T-helper 22 cell (primary cell): ENCODE results near the gene SERPINA10.

Source experiments
- DNase-seq: peaks from one replicate; pipeline ENCODE4 v3.0.0-alpha.2; 2020; ENCODE audit warnings: low read depth

The SERPINA10 gene, protein sequence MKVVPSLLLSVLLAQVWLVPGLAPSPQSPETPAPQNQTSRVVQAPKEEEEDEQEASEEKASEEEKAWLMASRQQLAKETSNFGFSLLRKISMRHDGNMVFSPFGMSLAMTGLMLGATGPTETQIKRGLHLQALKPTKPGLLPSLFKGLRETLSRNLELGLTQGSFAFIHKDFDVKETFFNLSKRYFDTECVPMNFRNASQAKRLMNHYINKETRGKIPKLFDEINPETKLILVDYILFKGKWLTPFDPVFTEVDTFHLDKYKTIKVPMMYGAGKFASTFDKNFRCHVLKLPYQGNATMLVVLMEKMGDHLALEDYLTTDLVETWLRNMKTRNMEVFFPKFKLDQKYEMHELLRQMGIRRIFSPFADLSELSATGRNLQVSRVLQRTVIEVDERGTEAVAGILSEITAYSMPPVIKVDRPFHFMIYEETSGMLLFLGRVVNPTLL

DNA sequence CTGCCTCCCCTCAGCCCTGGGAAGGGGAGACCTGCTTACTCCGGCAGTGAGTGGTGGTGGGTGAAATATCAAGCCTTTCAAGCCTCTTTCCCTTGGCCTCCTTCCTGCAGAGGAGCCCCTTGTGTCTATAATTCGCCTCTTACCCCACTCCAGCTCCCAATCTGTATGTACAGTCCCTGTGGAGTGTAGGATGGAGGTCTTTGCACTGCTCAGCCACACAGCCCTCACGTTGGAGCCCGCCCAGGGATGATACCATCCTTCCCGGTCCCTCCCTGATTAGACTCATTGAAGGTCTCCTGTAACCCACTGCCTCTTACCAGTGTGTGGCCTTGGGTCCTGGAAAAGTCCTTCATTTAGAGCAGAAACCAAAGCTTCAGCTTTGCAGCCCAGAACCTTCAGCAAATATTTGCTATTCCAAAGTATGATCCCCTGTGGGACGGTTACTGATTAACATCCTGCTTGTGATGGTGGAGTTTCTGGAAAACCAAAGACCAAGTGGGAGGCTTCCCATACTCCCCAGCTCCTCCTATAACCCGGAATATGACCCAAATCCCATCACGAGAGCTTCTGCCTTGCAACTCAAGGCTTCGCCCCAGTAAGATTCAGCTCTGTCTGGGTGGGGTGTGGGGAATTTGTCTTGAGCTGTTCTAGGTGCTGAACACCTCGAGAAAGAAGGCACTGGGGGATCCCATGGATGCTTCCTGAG, at the start of gene SERPINA10:
TSS of gene SERPINA10 (minus strand) at position 397 of the 706 bp plus-strand sequence. CDS start 2,675 bp downstream, outside the sequence.
- DNase-seq: no peak

GRCh38 chr14:94342334-94342934, 49.4 kb upstream of the SERPINA10 start:
- DNase-seq: no peak

- DNase-seq: no peak
These were observed 48.7 kb upstream of the SERPINA10 start for GRCh38 chr14:94341656-94342333.

GRCh38 chr14:94340533-94340932, 47.5 kb upstream of the SERPINA10 start:
- DNase-seq: no peak

DNA sequence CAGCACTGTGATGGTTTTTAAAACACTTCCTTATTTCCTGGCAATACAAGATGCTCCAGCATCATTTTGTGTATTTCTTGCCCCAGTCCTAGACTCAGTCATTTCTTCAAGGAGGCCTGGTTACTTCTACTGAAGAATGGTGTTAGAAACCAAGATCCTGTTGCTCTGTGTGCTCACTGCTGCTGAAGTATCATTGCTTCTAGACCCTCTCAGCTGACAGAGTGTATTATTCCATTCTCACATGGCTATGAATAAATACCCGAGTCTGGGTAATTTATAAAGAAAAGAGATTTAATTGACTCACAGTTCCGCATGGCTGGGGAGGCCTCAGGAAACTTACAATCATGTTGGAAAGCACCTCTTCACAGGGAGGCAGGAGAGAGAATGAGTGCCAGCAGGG, 45.0 kb upstream of the SERPINA10 start:
- DNase-seq: no peak

GRCh38 chr14:94337274-94337673, 44.2 kb upstream of the SERPINA10 start:
- DNase-seq: no peak

DNA sequence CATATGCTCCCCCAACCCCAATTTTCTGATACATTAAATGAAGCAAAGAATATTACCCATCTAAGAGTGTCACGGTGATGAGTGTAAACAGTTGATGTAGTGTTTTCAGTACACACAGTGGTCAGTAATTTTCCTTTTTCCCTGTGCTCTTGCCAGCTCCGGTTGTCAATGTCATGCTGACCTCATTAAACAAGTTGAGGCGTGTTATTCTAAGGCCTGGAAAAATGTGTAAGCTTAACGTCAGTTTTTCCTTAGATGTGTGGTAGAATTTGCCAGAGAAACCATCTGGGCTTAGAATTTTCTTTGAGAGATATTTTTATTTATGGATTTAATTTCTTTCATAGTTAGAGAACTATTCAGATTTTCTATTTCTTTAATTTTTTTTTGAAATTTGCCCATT, 41.8 kb upstream of the SERPINA10 start:
- no peak for DNase-seq

GRCh38 chr14:94332587-94332986, 39.5 kb upstream of the SERPINA10 start:
- DNase-seq: no peak

- no peak for DNase-seq
These were observed 39.1 kb upstream of the SERPINA10 start for GRCh38 chr14:94332063-94332583.

DNA sequence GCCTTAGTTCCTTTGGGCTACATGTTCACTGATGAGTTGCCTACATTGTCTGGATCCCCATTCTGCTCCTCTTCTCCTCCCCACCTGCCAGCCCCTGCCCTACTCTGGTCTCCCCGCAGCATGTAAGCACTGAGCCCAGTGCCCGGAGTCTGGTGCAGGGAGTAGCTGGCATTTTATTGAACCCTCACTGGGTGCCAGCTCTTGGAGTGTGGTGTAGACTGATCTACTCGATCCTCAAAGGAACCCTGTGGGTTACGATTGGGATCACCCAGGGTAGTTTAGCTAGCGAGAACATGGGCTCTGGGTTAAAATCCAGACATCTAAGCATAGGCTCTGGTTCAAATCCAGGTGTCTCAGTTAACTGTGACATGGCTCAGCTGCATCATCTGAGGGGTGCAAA, 38.4 kb upstream of the SERPINA10 start:
- no peak for DNase-seq

GRCh38 chr14:94330857-94331256, 37.8 kb upstream of the SERPINA10 start:
- DNase-seq: no peak

- DNase-seq: no peak
These were observed 37.4 kb upstream of the SERPINA10 start for GRCh38 chr14:94330432-94330831.

GRCh38 chr14:94329857-94330256, 36.8 kb upstream of the SERPINA10 start:
- no peak for DNase-seq

DNA sequence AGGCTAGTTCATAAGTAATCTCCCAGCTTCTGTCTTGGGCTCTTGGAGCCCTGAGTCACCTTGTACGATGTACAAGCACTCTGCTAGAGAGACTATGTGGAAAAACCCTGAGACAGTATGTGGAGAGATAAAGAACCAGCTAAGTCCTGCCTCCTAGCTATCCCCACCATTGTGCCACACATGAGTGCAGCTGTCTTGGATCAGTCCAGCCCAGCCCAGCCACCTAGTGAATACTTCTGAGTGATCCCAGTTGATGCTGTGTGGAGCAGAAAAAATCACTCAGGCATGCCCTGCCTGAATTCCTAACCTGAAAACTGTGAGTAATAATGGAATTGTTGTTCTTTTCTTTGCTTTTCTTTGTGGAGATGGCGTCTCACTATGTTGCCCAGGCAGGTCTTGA, 35.1 kb upstream of the SERPINA10 start:
- DNase-seq: no peak

DNA sequence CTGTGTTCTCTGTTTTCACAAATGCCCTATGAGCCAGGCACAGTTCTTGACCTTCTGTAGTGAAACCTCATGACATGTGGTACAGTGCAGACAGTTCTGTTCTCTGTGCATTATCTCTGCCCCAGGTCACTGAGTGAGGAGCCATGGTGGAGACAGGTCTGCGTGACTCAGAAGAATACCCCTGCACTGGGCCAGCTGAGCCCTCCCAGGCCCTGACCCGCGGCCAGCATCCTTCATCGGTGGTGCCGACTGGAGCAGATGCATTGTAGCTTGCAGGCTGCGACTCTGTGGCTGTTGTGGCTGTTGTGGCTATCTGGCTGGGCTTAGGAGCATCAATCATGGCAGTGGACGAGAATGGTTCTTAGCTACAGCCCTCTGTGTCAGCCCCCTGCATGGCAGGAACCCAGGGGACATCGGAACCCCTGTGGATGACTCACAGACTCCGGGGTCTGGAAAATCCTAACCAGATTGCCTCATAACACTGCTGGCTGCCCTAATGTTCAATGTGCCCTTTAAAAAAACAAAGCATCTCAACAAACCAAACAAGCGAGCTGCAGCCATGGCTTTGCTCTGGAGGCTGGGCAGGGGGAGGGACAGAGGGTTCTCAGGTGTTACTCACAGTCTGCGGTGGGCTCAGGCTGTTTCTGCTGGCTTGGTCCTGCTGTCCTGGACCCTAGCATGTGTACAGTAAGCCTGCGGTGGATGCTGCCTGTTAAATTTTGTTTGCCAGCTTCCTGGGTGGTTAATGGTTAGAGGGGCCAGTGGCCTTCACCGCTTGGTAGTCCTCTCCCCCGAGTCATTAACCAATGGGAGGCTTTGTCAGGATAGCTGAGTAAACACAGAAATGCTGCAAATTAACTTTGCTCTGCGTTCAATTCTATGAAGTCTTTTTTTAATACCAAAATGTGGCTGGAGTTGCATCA, 29.8 kb upstream of the SERPINA10 start, which contains the start of gene SERPINA6:
TSS of gene SERPINA6 (minus strand) at position 689 of the 923 bp plus-strand sequence. CDS start 8,688 bp downstream, outside the sequence.
- DNase-seq: no peak

- DNase-seq: no peak
These were observed 28.6 kb upstream of the SERPINA10 start for GRCh38 chr14:94321421-94322271.

DNA sequence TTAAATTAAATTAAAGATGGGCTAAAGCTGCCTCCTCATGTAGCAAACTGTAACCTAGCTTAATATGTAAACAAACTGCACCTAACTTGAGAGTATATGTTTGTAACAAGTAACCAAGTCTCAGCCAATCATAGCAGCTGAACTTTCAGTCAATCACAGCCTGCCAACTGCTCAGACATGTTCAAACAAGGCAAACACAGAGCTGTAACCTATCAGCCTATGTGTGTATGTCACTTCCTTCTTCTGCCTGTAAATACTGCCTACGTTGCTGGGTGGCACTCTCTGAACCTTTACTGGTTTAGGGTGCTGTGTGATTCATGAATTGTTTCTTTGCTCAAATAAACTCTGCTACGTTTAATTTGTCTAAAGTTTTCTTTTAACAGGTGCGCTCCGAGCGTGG, 27.2 kb upstream of the SERPINA10 start:
- no peak for DNase-seq

- no peak for DNase-seq
These were observed 24.2 kb upstream of the SERPINA10 start for GRCh38 chr14:94317259-94317658.

DNA sequence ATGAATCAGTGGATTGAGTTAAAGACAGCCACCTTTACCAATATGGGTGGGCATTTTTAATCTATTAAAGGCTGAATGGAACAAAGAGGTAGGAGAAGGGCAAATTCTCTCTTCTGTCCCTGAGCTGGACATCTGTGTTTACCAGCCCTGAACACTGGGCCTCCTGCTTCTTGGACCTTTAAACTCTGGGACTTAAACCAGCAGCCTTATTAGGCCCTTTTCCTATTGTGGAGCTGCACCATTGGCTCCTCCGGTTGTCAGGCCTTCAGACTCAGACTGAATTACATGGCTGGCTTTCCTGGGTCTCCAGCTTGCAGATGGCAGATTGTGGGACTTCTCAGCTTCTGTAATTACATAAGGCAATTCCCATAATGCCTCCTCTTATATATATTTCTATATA, 23.6 kb upstream of the SERPINA10 start:
- DNase-seq: no peak

DNA sequence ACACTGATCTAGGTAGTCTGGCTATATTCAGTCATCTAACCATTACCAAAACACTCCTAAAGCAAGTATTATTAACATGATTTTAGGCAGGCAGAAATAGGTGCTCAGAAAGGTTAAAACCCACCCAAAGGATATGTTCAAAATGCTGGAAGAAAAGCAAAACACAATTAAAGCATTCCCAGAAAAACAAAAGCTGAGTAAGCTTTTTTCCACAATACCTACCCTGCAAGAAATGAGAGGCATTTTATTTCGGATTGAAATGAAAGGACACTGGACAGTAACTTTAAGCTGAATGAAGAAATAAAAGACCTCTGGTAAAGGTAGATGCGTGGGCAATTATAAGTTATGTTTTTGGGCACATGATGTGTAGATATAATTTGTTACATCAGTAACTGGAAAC, 21.8 kb upstream of the SERPINA10 start:
- no peak for DNase-seq
